VCaP (cell line): Measurements from ENCODE around the gene IZUMO1R.
"Not testable (repeated sequence)": the region's sequence is repeated elsewhere in the genome, so short reads cannot be mapped to it uniquely, and the experiment has no call there.

ENCODE experiments used
- H3K27ac ChIP-seq: fragments of 450-650 bp; 2 replicates; pipeline ENCODE4 v1.5.1; 2017
- CTCF ChIP-seq: fragments of 450-650 bp; conservative IDR thresholded peaks from 2 replicates; pipeline ENCODE4 v1.5.1; 2017; ENCODE audit warnings: mild to moderate bottlenecking, moderate library complexity

The IZUMO1R gene

DNA sequence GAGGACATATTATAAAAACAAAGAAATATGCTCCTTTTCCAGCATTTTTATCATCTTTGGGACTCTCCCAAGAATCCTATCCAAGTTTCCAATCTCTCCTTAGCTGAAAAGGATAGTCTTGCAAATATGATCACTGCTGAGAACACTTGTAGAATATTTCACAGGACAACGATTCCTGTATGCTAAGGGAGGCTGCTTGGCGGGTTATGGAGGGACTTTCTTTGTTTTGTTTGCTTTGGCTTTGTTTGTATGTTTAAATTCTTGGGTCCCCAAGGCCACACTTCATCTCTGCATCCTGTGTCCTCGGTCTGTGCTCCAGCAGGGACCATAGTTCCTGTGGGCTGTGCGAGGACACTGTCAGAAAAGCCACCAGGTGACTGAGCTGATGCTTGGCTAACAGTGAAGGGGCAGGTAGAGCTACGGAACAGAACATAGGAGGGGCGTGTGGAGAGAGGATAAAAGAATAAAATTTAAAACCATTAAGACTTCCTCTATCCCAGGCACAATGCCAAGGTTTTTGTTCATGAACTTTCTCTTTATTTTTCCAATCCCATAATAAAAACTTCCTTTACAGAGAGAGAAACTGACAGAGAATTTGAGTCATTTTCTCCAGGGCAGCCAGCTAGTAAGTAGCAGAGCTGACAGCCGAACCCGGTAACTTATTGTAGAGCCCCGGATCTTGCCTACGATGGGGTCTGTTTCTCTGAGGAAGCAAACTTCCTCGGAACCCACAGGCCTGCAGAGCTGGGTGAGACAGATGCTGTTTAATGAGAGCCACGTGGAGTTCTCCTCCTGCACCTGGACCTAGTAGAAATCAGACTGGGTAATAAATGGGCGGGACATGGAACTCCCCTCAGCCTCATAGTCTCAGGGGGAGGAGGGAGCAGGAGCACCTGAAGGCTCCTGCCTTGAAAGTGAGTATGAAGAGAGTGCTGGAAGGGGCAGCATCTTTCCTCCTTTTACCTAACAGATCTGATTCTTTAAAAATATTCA, at the start of gene IZUMO1R:
Gene IZUMO1R (plus strand): TSS at position 615 of the 993 bp plus-strand sequence. CDS start 1,057 bp downstream, outside the sequence.
- no peak for TF ChIP-seq CTCF

DNA sequence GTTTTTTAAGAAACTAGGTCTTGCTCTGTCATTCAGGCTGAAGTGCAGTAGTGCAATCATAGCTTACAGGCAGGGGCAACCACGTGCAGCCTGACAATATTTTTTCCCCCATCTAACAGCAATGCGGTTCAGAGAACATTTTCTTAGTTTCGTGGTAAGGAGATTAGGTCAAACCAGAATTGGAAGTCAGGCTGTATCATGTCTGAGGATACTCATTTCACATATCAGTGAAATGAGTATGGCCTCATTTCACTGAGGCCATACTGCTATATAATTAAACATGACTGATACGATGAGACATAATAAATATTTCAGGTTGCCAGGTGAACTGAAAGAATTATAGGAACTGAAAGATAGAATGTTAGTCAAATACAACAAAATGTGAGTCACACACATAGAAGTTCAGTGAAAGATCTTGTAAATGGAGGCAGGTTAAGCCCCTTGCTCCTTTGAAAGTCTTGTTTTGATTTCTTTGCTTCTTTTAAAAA, 32.5 kb upstream of the IZUMO1R start:
- H3K27ac ChIP-seq = no peak overlapping the region
- no peak for TF ChIP-seq CTCF

More for the DNA sequence above, at the start of gene IZUMO1R:
- peak within 1 kb of the TSS; percentile 64 for H3K27ac ChIP-seq

GRCh38 chr11:94272738-94273313, 31.6 kb upstream of the IZUMO1R start:
- no peak for TF ChIP-seq CTCF
- no peak overlapping the region for H3K27ac ChIP-seq

DNA sequence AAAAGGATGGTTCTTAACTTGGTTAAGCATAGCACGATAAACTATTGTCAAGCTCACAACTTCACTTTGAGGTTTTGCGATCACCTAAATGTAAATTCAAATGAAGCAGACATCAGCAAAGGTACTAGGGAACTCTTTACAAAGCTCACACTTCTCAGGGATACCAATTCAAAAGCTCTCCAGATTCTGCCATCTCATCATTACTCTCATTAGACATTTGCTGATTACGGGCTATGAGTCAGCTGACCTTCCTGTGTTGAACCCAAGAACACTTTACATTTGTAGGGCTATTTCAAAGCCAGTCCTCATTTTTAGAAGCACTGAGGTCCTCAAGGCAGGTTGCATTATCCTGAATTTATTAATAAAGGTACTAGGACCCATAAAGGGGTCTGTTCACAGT, 28.4 kb upstream of the IZUMO1R start:
- TF ChIP-seq CTCF = no peak
- no peak overlapping the region for H3K27ac ChIP-seq

DNA sequence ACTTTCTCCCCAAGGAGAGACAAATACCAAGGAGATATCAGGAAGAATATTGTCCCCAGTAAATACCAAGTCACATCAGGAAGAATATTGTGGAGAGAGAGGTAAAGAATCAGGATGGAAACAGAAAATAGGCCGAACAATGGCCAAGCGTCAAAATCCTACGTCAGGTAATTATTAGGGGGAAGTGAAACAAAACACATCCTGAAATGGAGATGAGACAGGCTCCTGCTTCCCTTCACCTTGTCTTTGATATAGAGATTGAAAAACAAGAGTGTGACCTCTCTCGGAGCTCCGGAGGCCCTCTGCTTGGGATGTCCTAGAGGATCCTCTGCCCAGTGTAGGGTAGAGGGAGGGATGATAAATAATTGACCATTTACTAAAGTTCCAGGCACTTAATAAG, 27.4 kb upstream of the IZUMO1R start:
- no peak overlapping the region for H3K27ac ChIP-seq
- TF ChIP-seq CTCF = no peak

- H3K27ac ChIP-seq = not testable (repeated sequence)
Measured at GRCh38 chr11:94278207-94278606, 26.2 kb upstream of the IZUMO1R start.

DNA sequence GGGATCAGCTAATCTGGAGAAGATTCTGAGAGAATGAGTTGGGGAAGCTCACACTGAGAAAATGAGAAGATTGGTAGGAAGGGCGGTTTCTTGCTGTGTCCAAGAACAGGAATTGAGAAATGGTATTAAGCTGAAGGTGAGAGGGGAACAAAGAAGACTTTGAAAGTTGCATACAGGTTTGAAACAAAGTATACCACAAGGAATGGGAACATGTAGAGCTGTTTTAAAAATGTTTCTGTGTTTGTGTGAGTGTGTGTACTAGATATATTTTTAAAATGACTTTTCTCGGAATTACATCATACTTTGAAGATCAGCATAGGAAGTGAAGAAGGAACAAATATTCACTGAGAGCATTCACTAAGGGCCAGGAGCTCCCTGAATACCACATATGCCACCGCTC, 24.4 kb upstream of the IZUMO1R start:
- TF ChIP-seq CTCF = no peak
- H3K27ac ChIP-seq = no peak overlapping the region
